HepG2 (cell line): ENCODE results near the gene ZNF24. TPM values are rescaled to one million over a fixed set of nuclear protein-coding genes. Genes with fewer than 3 reads are reported as not detected.

Source experiments
- ARHGAP35 ChIP-seq: sonication (generic); formaldehyde crosslinking; IDR thresholded peaks from 2 replicates; pipeline ENCODE4 v1.9.0; 2022; ENCODE audit warnings: mild to moderate bottlenecking, inconsistent platforms, moderate library complexity, missing genetic modification reagents, borderline replicate concordance
- ATM ChIP-seq: fragments of 450-650 bp; IDR thresholded peaks from 2 replicates; pipeline ENCODE4 v1.7.1; 2017; ENCODE audit warnings: mild to moderate bottlenecking, borderline replicate concordance
- BATF2 ChIP-seq: sonication (generic); formaldehyde crosslinking; IDR thresholded peaks from 2 replicates; pipeline ENCODE4 v1.8.0; 2022; ENCODE audit warnings: mild to moderate bottlenecking, missing genetic modification reagents, moderate library complexity
- BRD4 ChIP-seq: sonication (generic); formaldehyde crosslinking; IDR thresholded peaks from 2 replicates; pipeline ENCODE4 v1.4.0; 2020; ENCODE audit warnings: missing genetic modification reagents
- EHMT2 ChIP-seq: fragments of 200-600 bp; sonication (generic); IDR thresholded peaks from 2 replicates; pipeline ENCODE4 v1.7.0; 2017; ENCODE audit warnings: antibody characterized with exemption, low read depth, low read length, borderline replicate concordance
- GLI4 ChIP-seq: sonication (generic); formaldehyde crosslinking; IDR thresholded peaks from 2 replicates; pipeline ENCODE4 v1.5.1; 2020; ENCODE audit warnings: missing genetic modification reagents, mild to moderate bottlenecking, moderate library complexity, borderline replicate concordance
- IKZF5 ChIP-seq: IDR thresholded peaks from 2 replicates; pipeline ENCODE4 v1.6.1; 2018; ENCODE audit warnings: missing genetic modification reagents, mild to moderate bottlenecking, missing compliant biosample characterization
- KLF11 ChIP-seq: IDR thresholded peaks from 2 replicates; pipeline ENCODE4 v1.6.1; 2016; ENCODE audit warnings: missing compliant biosample characterization
- RNF2 ChIP-seq: fragments of 450-650 bp; conservative IDR thresholded peaks from 2 replicates; pipeline ENCODE4 v1.6.1; 2016; ENCODE audit warnings: low read depth
- RORA ChIP-seq: sonication (generic); formaldehyde crosslinking; IDR thresholded peaks from 2 replicates; pipeline ENCODE4 v1.5.0; 2020; ENCODE audit warnings: mild to moderate bottlenecking, missing genetic modification reagents, moderate library complexity
- SAP130 ChIP-seq: IDR thresholded peaks from 2 replicates; pipeline ENCODE4 v1.6.1; 2016; ENCODE audit warnings: low read depth
- SETDB1 ChIP-seq: sonication (generic); formaldehyde crosslinking; IDR thresholded peaks from 2 replicates; pipeline ENCODE4 v1.5.1; 2020; ENCODE audit warnings: missing genetic modification reagents, mild to moderate bottlenecking, borderline replicate concordance
- SOX13 ChIP-seq, 3 experiments: fragments of 450-650 bp in 1 of 3; sonication (generic) in 1 of 3; formaldehyde crosslinking in 1 of 3; IDR thresholded peaks in 2 of 3; conservative IDR thresholded peaks in 1 of 3; 2 replicates each; pipeline versions ENCODE4 v1.5.0 to v1.6.1; 2016 to 2020; ENCODE audit warnings: antibody characterized with exemption in 1 of 3, mild to moderate bottlenecking in 1 of 3, missing compliant biosample characterization in 1 of 3, missing genetic modification reagents in 1 of 3, moderate library complexity in 1 of 3
- ZNF275 ChIP-seq: sonication (generic); formaldehyde crosslinking; IDR thresholded peaks from 2 replicates; pipeline ENCODE4 v1.8.0; 2022; ENCODE audit warnings: missing genetic modification reagents, mild to moderate bottlenecking, inconsistent platforms, borderline replicate concordance
- ZNF451 ChIP-seq: sonication (generic); formaldehyde crosslinking; IDR thresholded peaks from 2 replicates; pipeline ENCODE4 v1.5.0; 2020; ENCODE audit warnings: mild to moderate bottlenecking, missing genetic modification reagents
- ZNF496 ChIP-seq: sonication (generic); formaldehyde crosslinking; IDR thresholded peaks from 2 replicates; pipeline ENCODE4 v1.8.1; 2023; ENCODE audit warnings: mild to moderate bottlenecking, moderate library complexity, missing genetic modification reagents; ENCODE audit not compliant: insufficient replicate concordance
- ZNF598 ChIP-seq: sonication (generic); formaldehyde crosslinking; IDR thresholded peaks from 2 replicates; pipeline ENCODE4 v1.5.1; 2020; ENCODE audit warnings: mild to moderate bottlenecking, missing genetic modification reagents, borderline replicate concordance
- ZNF776 ChIP-seq: sonication (generic); formaldehyde crosslinking; IDR thresholded peaks from 2 replicates; pipeline ENCODE4 v1.4.0; 2020; ENCODE audit warnings: mild to moderate bottlenecking, missing genetic modification reagents
- ZNF83 ChIP-seq: sonication (generic); formaldehyde crosslinking; IDR thresholded peaks from 2 replicates; pipeline ENCODE4 v1.4.0; 2020; ENCODE audit warnings: missing genetic modification reagents, mild to moderate bottlenecking, borderline replicate concordance
- polyA plus RNA-seq, 8 experiments: library from polyadenylated mRNA; depleted of rRNA in 3 of 8; stranded (reverse) in 7 of 8; unstranded in 1 of 8; fragments of >200 nt; fragmentation: Illumina TruSeq in 4 of 8; extraction: Trizol in 4 of 8; gene quantifications; 2 replicates each; pipeline versions ENCODE4 v1.2.1 to v1.2.3, GENCODE V29; 2011 to 2016; ENCODE audit warnings: low read depth in 4 of 8, missing spikeins in 1 of 8, mixed read lengths in 1 of 8; ENCODE audit not compliant: insufficient read depth in 1 of 8
- total RNA-seq, 5 experiments: library from RNA; depleted of rRNA; stranded (reverse); fragments of >200 nt; fragmentation: Illumina TruSeq; extraction: Trizol; gene quantifications; 2 replicates each; pipeline ENCODE4 v1.2.3, GENCODE V29; 2016; ENCODE audit warnings: low read depth in 1 of 5
- TF ChIP-seq, protein P1 (sequence below): sonication (generic); formaldehyde crosslinking; IDR thresholded peaks from 2 replicates; pipeline ENCODE4 v1.5.0; 2020; ENCODE audit warnings: mild to moderate bottlenecking, missing genetic modification reagents, moderate library complexity
- TF ChIP-seq, protein P2 (sequence below): IDR thresholded peaks from 2 replicates; pipeline ENCODE4 v1.6.1; 2016; ENCODE audit warnings: low read depth, borderline replicate concordance
- TF ChIP-seq, protein P3 (sequence below): sonication (generic); formaldehyde crosslinking; IDR thresholded peaks from 2 replicates; pipeline ENCODE4 v1.8.1; 2023; ENCODE audit warnings: mild to moderate bottlenecking, inconsistent platforms, moderate library complexity, missing genetic modification reagents, borderline replicate concordance

Gene ZNF24
- total and polyA plus RNA-seq, 2 of the 13 experiments (the other 11 are each of a cell fraction or from before 2014, with no cell fraction given) = 19.5 to 41.1 TPM

- TF ChIP-seq ZNF496 = no peak
- TF ChIP-seq ZNF598 = 0 out of 2 replicates have a peak, but pooled peaks have one; percentile 88
- no peak for TF ChIP-seq ZNF451 (CRISPR knock-in tag)
- TF ChIP-seq EHMT2 = no peak
- TF ChIP-seq ZNF83 (CRISPR knock-in tag) = no peak
- no peak for TF ChIP-seq BATF2 (CRISPR knock-in tag)
- no peak for TF ChIP-seq RORA (CRISPR knock-in tag)
- peak; percentile 70 for TF ChIP-seq BRD4
- TF ChIP-seq, protein P1, sequence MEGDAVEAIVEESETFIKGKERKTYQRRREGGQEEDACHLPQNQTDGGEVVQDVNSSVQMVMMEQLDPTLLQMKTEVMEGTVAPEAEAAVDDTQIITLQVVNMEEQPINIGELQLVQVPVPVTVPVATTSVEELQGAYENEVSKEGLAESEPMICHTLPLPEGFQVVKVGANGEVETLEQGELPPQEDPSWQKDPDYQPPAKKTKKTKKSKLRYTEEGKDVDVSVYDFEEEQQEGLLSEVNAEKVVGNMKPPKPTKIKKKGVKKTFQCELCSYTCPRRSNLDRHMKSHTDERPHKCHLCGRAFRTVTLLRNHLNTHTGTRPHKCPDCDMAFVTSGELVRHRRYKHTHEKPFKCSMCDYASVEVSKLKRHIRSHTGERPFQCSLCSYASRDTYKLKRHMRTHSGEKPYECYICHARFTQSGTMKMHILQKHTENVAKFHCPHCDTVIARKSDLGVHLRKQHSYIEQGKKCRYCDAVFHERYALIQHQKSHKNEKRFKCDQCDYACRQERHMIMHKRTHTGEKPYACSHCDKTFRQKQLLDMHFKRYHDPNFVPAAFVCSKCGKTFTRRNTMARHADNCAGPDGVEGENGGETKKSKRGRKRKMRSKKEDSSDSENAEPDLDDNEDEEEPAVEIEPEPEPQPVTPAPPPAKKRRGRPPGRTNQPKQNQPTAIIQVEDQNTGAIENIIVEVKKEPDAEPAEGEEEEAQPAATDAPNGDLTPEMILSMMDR = no peak
- TF ChIP-seq IKZF5 = 0 out of 2 replicates have a peak, but pooled peaks have one; percentile 61
- no peak for TF ChIP-seq SETDB1 (CRISPR knock-in tag)
- TF ChIP-seq, protein P2, sequence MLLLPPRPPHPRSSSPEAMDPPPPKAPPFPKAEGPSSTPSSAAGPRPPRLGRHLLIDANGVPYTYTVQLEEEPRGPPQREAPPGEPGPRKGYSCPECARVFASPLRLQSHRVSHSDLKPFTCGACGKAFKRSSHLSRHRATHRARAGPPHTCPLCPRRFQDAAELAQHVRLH = no peak
- no peak for TF ChIP-seq ARHGAP35 (CRISPR knock-in tag)
- no peak for TF ChIP-seq GLI4 (CRISPR knock-in tag)
- peak; percentile 71 for TF ChIP-seq SAP130 (CRISPR knock-in tag)
- TF ChIP-seq KLF11 = no peak
- TF ChIP-seq RNF2 = 0 out of 2 replicates have a peak, but pooled peaks have one; percentile 21
- TF ChIP-seq, protein P3, sequence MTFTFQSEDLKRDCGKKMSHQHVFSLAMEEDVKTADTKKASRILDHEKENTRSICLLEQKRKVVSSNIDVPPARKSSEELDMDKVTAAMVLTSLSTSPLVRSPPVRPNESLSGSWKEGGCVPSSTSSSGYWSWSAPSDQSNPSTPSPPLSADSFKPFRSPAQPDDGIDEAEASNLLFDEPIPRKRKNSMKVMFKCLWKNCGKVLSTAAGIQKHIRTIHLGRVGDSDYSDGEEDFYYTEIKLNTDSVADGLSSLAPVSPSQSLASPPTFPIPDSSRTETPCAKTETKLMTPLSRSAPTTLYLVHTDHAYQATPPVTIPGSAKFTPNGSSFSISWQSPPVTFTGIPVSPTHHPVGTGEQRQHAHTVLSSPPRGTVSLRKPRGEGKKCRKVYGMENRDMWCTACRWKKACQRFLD (CRISPR knock-in tag) = peak; percentile 97
- peak; percentile 81; the same call in 1 of the 2 replicates for TF ChIP-seq ZNF776 (CRISPR knock-in tag)
- peak; percentile 81; the same call in 1 of the 2 replicates for TF ChIP-seq ZNF275 (CRISPR knock-in tag)
- TF ChIP-seq SOX13 (IDR thresholded peaks at IDR 0.05) = no peak
- TF ChIP-seq SOX13 (CRISPR knock-in tag; conservative IDR thresholded peaks at IDR 0.05 in 1 of 2, IDR thresholded peaks at IDR 0.05 in 1 of 2) = peak in 1 of 2 experiments; percentile 76; a peak in 2 of 4 replicates
- TF ChIP-seq ATM = no peak
Observed at GRCh38 chr18:35343936-35344735, at the start of gene ZNF24 (continued).
